K562 (cell line): ENCODE results near the gene JAKMIP1. TPM values are rescaled to one million over a fixed set of nuclear protein-coding genes. Genes with fewer than 3 reads are reported as not detected.

Source experiments
- ATAC-seq: fragments of 200-7000 bp; cut with Tn5 transposase; 3 replicates; pipeline ENCODE4 v1.9.1; 2020; ENCODE audit warnings: moderate library complexity
- BruUV-seq: library from RNA; stranded (reverse); fragments of 400-500 nt; replicated peaks from 2 replicates; lab custom pipeline; 2021; lab: Mats Ljungman, UMichigan
- CTCF ChIA-PET: fragments of 300-600 bp; formaldehyde crosslinking; extraction: SDS; loops from one replicate; lab custom pipeline; 2021; ENCODE audit warnings: low intra/inter-chr PET ratio; lab: Yijun Ruan, JAX
- POLR2A ChIA-PET: fragments of 300-600, 350-650 bp; sonication (Branson Sonifier 250); formaldehyde crosslinking; extraction: SDS; loops from one replicate; lab custom pipeline; 2021; ENCODE audit warnings: antibody characterized with exemption, inconsistent platforms; lab: Yijun Ruan, JAX
- DNase-seq, 4 experiments: peaks; one replicate each; pipeline versions ENCODE4 v3.0.0 to v3.0.0-alpha.2; 2011 to 2018; ENCODE audit warnings: low spot score in 3 of 4, mixed read lengths in 3 of 4; ENCODE audit errors: extremely low read depth in 1 of 4
- FAIRE-seq: peaks from 2 replicates; lab custom pipeline; 2011; peaks lifted over from hg19 to GRCh38; lab: Jason Lieb, UNC
- H2AFZ ChIP-seq: 2 replicates; pipeline ENCODE4 v1.6.0; 2011; ENCODE audit warnings: low read depth, low read length, control low read depth, inconsistent platforms
- H3K27ac ChIP-seq: fragments of 200-600 bp; 3 replicates; pipeline ENCODE4 v1.8.0; 2011; ENCODE audit warnings: low read depth, mild to moderate bottlenecking, control low read depth, inconsistent platforms, low read length, moderate library complexity, mixed read lengths; ENCODE audit errors: extremely low read depth
- H3K27me3 ChIP-seq, 2 experiments: fragments of 300-600 bp in 1 of 2; 2 replicates in 1 of 2; 3 replicates in 1 of 2; pipeline versions ENCODE4 v1.6.0 to v1.8.0; 2011; ENCODE audit warnings: inconsistent platforms in 2 of 2, low read length in 2 of 2, mild to moderate bottlenecking in 1 of 2, mixed read lengths in 1 of 2, moderate library complexity in 1 of 2; ENCODE audit not compliant: control insufficient read depth in 2 of 2, insufficient read depth in 2 of 2
- H3K36me3 ChIP-seq: fragments of 300-600 bp; 3 replicates; pipeline ENCODE4 v1.8.0; 2011; ENCODE audit warnings: mild to moderate bottlenecking, low read length, inconsistent platforms; ENCODE audit not compliant: control insufficient read depth, insufficient read depth
- H3K4me1 ChIP-seq, 2 experiments: fragments of 200-600 bp in 1 of 2; replicated peaks in 1 of 2; 2 replicates in 1 of 2; 3 replicates in 1 of 2; pipeline versions ENCODE4 v1.5.1 to v1.8.0; 2011; ENCODE audit warnings: inconsistent platforms in 2 of 2, low read length in 2 of 2, mild to moderate bottlenecking in 1 of 2, mixed read lengths in 1 of 2, moderate library complexity in 1 of 2; ENCODE audit not compliant: control insufficient read depth in 2 of 2, insufficient read depth in 2 of 2
- H3K4me2 ChIP-seq: 2 replicates; pipeline ENCODE4 v1.6.1; 2011; ENCODE audit warnings: low read length, control low read depth, inconsistent platforms, mixed read lengths; ENCODE audit not compliant: insufficient read depth
- H3K4me3 ChIP-seq: fragments of 200-600 bp; sonication (generic), shearing (Covaris generic); 2 replicates; pipeline ENCODE4 v1.5.1; 2016; ENCODE audit warnings: control low read depth, inconsistent platforms
- H3K79me2 ChIP-seq: fragments of 200-600 bp; 3 replicates; pipeline ENCODE4 v1.8.0; 2011; ENCODE audit warnings: low read length, inconsistent platforms; ENCODE audit not compliant: control insufficient read depth, insufficient read depth
- H3K9ac ChIP-seq, 2 experiments: 2 replicates each; pipeline versions ENCODE4 v1.6.0 to v1.6.1; 2011; ENCODE audit warnings: low read depth in 2 of 2, low read length in 2 of 2, control low read depth in 1 of 2, inconsistent platforms in 1 of 2, mild to moderate bottlenecking in 1 of 2, mixed read lengths in 1 of 2; ENCODE audit not compliant: insufficient read depth in 1 of 2
- H3K9me1 ChIP-seq: one replicate; pipeline ENCODE4 v1.6.0; 2011; ENCODE audit warnings: inconsistent platforms, mild to moderate bottlenecking, low read length, moderate library complexity; ENCODE audit not compliant: control insufficient read depth, insufficient read depth
- H3K9me3 ChIP-seq: replicated peaks from 2 replicates; pipeline ENCODE4 v1.5.1; 2011; ENCODE audit warnings: low read depth, low read length, inconsistent platforms; ENCODE audit not compliant: control insufficient read depth, insufficient read depth
- H4K20me1 ChIP-seq: replicated peaks from 2 replicates; pipeline ENCODE4 v1.6.1; 2011; ENCODE audit warnings: low read length, inconsistent platforms, mixed read lengths; ENCODE audit not compliant: control insufficient read depth, insufficient read depth
- CEBPB ChIP-seq: fragments of 450-650 bp; IDR thresholded peaks from 2 replicates; pipeline ENCODE4 v1.6.1; 2016; ENCODE audit warnings: missing genetic modification characterization, missing compliant biosample characterization
- CHAMP1 ChIP-seq: fragments of 450-650 bp; IDR thresholded peaks from 2 replicates; pipeline ENCODE4 v1.6.1; 2016; ENCODE audit warnings: mild to moderate bottlenecking
- NCOA4 ChIP-seq: fragments of 450-650 bp; IDR thresholded peaks from 2 replicates; pipeline ENCODE4 v1.6.1; 2018; ENCODE audit warnings: mild to moderate bottlenecking; ENCODE audit not compliant: partially characterized antibody
- NFIX ChIP-seq: fragments of 250-450 bp; sonication (Bioruptor Pico); IDR thresholded peaks from 2 replicates; pipeline ENCODE4 v1.4.0; 2020; ENCODE audit warnings: low read depth, mild to moderate bottlenecking, moderate library complexity
- PHB ChIP-seq: fragments of 250-450 bp; sonication (Bioruptor Pico); IDR thresholded peaks from 2 replicates; pipeline ENCODE4 v1.5.0; 2021
- PHF21A ChIP-seq: fragments of 450-650 bp; IDR thresholded peaks from 2 replicates; pipeline ENCODE4 v1.6.1; 2017; ENCODE audit warnings: low read depth, borderline replicate concordance
- POLR2AphosphoS5 ChIP-seq: IDR thresholded peaks from 2 replicates; pipeline ENCODE4 v1.6.1; 2011; ENCODE audit warnings: mild to moderate bottlenecking, low read depth, low read length, moderate library complexity; ENCODE audit not compliant: control insufficient read depth, insufficient read depth
- SRSF1 ChIP-seq: fragments of 200-400 bp; formaldehyde crosslinking; IDR thresholded peaks from 2 replicates; pipeline ENCODE4 v1.6.1; 2017; ENCODE audit warnings: mild to moderate bottlenecking, low read depth, low read length, moderate library complexity
- ZKSCAN3 ChIP-seq: fragments of 250-450 bp; sonication (Bioruptor Pico); IDR thresholded peaks from 2 replicates; pipeline ENCODE4 v1.4.0; 2020
- ZKSCAN8 ChIP-seq: fragments of 200-800 bp; sonication (Bioruptor generic); IDR thresholded peaks from 2 replicates; pipeline ENCODE4 v1.6.1; 2016; ENCODE audit warnings: missing genetic modification characterization, missing compliant biosample characterization
- ZNF197 ChIP-seq: fragments of 200-800 bp; sonication (Bioruptor generic); IDR thresholded peaks from 2 replicates; pipeline ENCODE4 v1.6.1; 2016; ENCODE audit warnings: low read depth, missing genetic modification characterization, missing compliant biosample characterization
- ZNF696 ChIP-seq: fragments of 250-450 bp; sonication (Bioruptor Pico); conservative IDR thresholded peaks from 2 replicates; pipeline ENCODE4 v1.4.0; 2020; ENCODE audit warnings: mild to moderate bottlenecking, moderate library complexity
- WGBS: fragments of 100-300 bp; shearing (Covaris generic); methylation state at CpG from one replicate; pipeline ENCODE4 v1.1.6; 2016; ENCODE audit warnings: low coverage, mixed read lengths; ENCODE audit not compliant: insufficient coverage; ENCODE audit errors: missing lambda C conversion rate; 5-methylcytosine and 5-hydroxymethylcytosine counted together
- in situ Hi-C: fragments of 300-500 bp; cut with MboI; formaldehyde crosslinking; loops from 4 replicates; pipeline ENCODE4 v1.15.0; 2018; ENCODE audit warnings: inconsistent platforms, mixed read lengths
- intact Hi-C: fragments of 100-400 bp; cut with micrococcal nuclease; formaldehyde crosslinking; loops from 2 replicates; pipeline ENCODE4 v1.14.2; 2022
- polyA plus RNA-seq, 8 experiments: library from polyadenylated mRNA; depleted of rRNA in 4 of 8; stranded (reverse) in 5 of 8; unstranded in 3 of 8; fragments of >200 nt; fragmentation: Nextera tagmentation in 2 of 8; fragmentation: Illumina TruSeq in 1 of 8; extraction: Ambion mirVana in 2 of 8; extraction: Trizol in 1 of 8; gene quantifications; 2 replicates each; pipeline versions ENCODE4 v1.2.1 to v1.2.3, GENCODE V29; 2011 to 2014; ENCODE audit warnings: inconsistent platforms in 1 of 8, missing spikeins in 1 of 8
- total RNA-seq, 7 experiments: library from RNA; depleted of rRNA in 6 of 7; stranded (reverse); fragments of >200 nt in 6 of 7; fragmentation: Illumina TruSeq in 2 of 7; extraction: Trizol in 2 of 7; gene quantifications; 2 replicates each; pipeline versions ENCODE4 v1.2.1 to v1.2.3, GENCODE V29; 2011 to 2021; ENCODE audit warnings: low replicate concordance in 1 of 7
- TF ChIP-seq, protein P1 (sequence below): sonication (generic); formaldehyde crosslinking; IDR thresholded peaks from 2 replicates; pipeline ENCODE4 v1.8.0; 2022; ENCODE audit warnings: missing genetic modification reagents, mild to moderate bottlenecking, borderline replicate concordance
- TF ChIP-seq, protein P2 (sequence below): fragments of 450-650 bp; IDR thresholded peaks from 2 replicates; pipeline ENCODE4 v1.7.1; 2018; ENCODE audit warnings: mild to moderate bottlenecking, low read depth; ENCODE audit not compliant: partially characterized antibody

Gene JAKMIP1
- total and polyA plus RNA-seq, 9 of the 15 experiments (the other 6 are each of a cell fraction or from before 2014, with no cell fraction given) = not detected

- TF ChIP-seq PHB (CRISPR knock-in tag) (no peak), POLR2AphosphoS5 (no peak), ZKSCAN3 (CRISPR knock-in tag) (no peak), SRSF1 (no peak)
Measured at GRCh38 chr4:6050551-6050950, 149.8 kb downstream of the JAKMIP1 start (continued).

DNA sequence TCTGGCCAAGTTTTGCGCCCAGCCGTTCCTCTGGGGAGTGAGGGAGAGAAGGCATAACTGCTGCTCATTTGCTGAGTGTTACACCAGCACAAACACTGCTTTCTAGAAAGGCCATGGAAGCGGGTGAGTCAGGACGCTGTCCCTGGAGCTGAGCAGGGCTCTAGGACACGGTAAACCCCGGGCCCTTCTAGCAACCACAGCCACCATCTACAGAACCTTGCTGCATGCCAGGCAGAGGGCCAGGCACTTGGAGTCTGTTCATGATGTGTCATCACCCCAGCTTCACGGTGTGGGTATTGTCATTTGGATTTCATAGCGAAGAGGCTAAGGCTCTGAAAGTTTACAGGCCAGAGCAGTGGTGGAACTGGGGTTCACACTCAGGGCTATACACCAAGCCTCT is 150.4 kb downstream of the JAKMIP1 start:
- ChIA-PET CTCF (no interaction called here), POLR2A (interaction anchor here (0.6 to 1.2 kb wide), 2 partner anchors 18 to 1671 kb away, joined by 3 read pairs; no protein-coding TSS in a partner anchor)
- Histone ChIP-seq H2AFZ (no peak overlapping the region), H3K27ac (no peak overlapping the region), H3K4me3 (no peak overlapping the region), H3K27me3 (peaks cover 12 to 37% of the 10 kb centered on the region in 2 experiments), H3K79me2 (no peaks in the 10 kb centered on the region), H3K9me1 (no peaks in the 10 kb centered on the region), H4K20me1 (no peaks in the 10 kb centered on the region), H3K36me3 (no peaks in the 10 kb centered on the region), H3K9me3 (no peaks in the 10 kb centered on the region), H3K4me2 (no peak overlapping the region), H3K9ac (no peak overlapping the region), H3K4me1 (no peaks in the 10 kb centered on the region)
- ATAC-seq (no peak), DNase-seq (no peak), FAIRE-seq (no peak)
- in situ Hi-C loops = no loop called here
- WGBS = 6% methylated on average over 8 of the region's 8 CpGs
- intact Hi-C loops = no loop called here
- no TSS peak for BruUV-seq
- TF ChIP-seq, protein P1, sequence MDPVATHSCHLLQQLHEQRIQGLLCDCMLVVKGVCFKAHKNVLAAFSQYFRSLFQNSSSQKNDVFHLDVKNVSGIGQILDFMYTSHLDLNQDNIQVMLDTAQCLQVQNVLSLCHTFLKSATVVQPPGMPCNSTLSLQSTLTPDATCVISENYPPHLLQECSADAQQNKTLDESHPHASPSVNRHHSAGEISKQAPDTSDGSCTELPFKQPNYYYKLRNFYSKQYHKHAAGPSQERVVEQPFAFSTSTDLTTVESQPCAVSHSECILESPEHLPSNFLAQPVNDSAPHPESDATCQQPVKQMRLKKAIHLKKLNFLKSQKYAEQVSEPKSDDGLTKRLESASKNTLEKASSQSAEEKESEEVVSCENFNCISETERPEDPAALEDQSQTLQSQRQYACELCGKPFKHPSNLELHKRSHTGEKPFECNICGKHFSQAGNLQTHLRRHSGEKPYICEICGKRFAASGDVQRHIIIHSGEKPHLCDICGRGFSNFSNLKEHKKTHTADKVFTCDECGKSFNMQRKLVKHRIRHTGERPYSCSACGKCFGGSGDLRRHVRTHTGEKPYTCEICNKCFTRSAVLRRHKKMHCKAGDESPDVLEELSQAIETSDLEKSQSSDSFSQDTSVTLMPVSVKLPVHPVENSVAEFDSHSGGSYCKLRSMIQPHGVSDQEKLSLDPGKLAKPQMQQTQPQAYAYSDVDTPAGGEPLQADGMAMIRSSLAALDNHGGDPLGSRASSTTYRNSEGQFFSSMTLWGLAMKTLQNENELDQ = no peak
- no peak for TF ChIP-seq ZKSCAN8 (CRISPR knock-in tag)
- TF ChIP-seq CEBPB (tag) = no peak
- TF ChIP-seq PHF21A = no peak
- no peak for TF ChIP-seq ZNF696 (CRISPR knock-in tag)
- no peak for TF ChIP-seq NCOA4
- TF ChIP-seq, protein P2, sequence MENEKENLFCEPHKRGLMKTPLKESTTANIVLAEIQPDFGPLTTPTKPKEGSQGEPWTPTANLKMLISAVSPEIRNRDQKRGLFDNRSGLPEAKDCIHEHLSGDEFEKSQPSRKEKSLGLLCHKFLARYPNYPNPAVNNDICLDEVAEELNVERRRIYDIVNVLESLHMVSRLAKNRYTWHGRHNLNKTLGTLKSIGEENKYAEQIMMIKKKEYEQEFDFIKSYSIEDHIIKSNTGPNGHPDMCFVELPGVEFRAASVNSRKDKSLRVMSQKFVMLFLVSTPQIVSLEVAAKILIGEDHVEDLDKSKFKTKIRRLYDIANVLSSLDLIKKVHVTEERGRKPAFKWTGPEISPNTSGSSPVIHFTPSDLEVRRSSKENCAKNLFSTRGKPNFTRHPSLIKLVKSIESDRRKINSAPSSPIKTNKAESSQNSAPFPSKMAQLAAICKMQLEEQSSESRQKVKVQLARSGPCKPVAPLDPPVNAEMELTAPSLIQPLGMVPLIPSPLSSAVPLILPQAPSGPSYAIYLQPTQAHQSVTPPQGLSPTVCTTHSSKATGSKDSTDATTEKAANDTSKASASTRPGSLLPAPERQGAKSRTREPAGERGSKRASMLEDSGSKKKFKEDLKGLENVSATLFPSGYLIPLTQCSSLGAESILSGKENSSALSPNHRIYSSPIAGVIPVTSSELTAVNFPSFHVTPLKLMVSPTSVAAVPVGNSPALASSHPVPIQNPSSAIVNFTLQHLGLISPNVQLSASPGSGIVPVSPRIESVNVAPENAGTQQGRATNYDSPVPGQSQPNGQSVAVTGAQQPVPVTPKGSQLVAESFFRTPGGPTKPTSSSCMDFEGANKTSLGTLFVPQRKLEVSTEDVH = no peak
- no peak for TF ChIP-seq NFIX
- no peak for TF ChIP-seq ZNF197 (CRISPR knock-in tag)
- TF ChIP-seq CHAMP1 = no peak
